AG09309 (cell line): ENCODE results near the gene ST6GALNAC4.

ENCODE experiments used
- DNase-seq: peaks from one replicate; pipeline ENCODE4 v3.0.0-alpha.2; 2010; ENCODE audit warnings: low read depth
- H3K4me3 ChIP-seq: 2 replicates; pipeline ENCODE4 v1.5.1; 2011; ENCODE audit warnings: mild to moderate bottlenecking, low read depth, low read length, moderate library complexity; ENCODE audit not compliant: control insufficient read depth
- TF ChIP-seq, protein P1 (sequence below): IDR thresholded peaks from 2 replicates; pipeline ENCODE4 v1.5.1; 2011; ENCODE audit warnings: mild to moderate bottlenecking, low read depth, low read length, inconsistent platforms; ENCODE audit not compliant: insufficient read depth, control insufficient read depth; ENCODE audit errors: missing control alignments

The ST6GALNAC4 gene

DNA sequence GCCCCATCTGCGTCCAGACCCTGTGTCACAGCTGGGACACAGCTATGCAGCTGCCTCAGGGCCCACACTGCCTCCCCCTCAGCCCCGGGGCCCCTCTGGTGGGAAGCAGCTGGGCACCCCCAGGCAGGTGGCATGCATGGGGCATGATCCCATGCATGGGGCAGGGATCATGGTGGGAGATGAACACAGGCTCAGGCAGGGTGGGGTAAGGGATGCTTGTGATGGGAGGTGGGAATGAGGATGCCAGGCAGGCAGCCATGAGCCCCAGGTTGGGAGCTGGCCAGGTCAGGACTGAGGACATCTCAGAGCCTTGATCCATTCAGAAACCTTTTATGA, 44.3 kb upstream of the ST6GALNAC4 start:
- TF ChIP-seq, protein P1, sequence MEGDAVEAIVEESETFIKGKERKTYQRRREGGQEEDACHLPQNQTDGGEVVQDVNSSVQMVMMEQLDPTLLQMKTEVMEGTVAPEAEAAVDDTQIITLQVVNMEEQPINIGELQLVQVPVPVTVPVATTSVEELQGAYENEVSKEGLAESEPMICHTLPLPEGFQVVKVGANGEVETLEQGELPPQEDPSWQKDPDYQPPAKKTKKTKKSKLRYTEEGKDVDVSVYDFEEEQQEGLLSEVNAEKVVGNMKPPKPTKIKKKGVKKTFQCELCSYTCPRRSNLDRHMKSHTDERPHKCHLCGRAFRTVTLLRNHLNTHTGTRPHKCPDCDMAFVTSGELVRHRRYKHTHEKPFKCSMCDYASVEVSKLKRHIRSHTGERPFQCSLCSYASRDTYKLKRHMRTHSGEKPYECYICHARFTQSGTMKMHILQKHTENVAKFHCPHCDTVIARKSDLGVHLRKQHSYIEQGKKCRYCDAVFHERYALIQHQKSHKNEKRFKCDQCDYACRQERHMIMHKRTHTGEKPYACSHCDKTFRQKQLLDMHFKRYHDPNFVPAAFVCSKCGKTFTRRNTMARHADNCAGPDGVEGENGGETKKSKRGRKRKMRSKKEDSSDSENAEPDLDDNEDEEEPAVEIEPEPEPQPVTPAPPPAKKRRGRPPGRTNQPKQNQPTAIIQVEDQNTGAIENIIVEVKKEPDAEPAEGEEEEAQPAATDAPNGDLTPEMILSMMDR: no peak
- no peak overlapping the region for H3K4me3 ChIP-seq
- DNase-seq: no peak

DNA sequence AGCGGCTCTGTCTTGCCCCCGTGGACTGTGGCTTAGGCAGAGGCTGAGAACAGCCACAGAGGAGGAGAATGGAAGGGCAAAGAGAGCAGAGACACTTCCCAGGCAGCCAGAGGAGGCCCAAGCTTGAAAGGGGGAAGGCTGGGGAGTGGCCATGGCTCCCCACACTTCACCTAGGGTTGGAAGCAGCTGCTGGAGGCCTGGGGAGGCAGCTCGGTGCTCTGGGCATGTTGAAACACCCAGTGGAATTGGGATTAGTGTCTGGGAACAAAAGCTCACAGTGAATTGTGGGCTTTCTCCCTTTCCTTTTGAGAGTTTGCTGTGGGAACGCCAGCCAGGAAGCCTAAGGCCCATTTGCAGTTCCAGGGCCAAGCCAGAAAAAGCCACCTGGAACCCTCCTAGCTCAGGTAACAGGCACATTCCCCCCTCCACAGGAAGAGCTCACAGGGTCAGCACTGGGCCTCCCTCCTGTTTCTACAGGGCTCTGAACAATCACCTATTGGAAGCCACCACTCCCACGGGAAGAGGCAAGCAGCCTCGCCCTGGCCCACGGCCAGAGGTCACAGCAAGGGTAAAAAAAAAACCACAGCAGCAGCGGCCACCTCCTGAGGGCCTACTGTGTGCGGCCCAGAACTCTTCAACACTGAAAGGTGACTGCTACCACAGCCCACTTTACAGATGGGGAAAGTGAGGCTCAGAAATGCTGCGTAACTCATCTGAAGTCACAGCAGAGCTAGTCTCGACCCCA, 43.7 kb upstream of the ST6GALNAC4 start:
- TF ChIP-seq, protein P1: no peak
- no peak overlapping the region for H3K4me3 ChIP-seq
- no peak for DNase-seq

DNA sequence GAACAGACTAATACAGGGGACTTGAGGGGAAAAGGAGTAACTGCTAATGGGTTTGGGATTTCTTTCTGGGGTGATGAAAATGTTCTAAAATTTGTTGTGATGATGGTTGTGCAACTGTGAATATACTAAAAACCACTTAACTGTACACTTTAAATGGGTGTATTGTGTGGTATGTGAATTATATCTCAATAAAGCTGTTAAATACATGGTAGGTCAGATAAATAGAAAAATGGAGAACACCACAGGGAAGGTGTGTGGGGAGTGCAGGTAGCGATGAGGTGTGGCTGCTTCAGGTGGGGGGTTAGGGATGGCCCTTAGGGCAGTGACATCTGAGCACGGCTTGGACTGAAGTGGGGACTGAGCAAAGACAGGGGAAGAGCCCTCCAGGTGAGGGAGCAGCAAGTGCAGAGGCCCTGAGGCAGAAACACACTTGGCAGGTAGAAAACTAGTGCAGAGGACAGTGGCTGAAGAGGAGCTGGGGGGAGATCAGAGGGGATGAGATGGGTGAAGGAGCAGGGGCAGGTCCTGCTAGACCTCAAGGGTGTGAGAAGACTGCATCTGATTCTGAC, 43.1 kb upstream of the ST6GALNAC4 start:
- TF ChIP-seq, protein P1: no peak
- DNase-seq: no peak
- no peak overlapping the region for H3K4me3 ChIP-seq

DNA sequence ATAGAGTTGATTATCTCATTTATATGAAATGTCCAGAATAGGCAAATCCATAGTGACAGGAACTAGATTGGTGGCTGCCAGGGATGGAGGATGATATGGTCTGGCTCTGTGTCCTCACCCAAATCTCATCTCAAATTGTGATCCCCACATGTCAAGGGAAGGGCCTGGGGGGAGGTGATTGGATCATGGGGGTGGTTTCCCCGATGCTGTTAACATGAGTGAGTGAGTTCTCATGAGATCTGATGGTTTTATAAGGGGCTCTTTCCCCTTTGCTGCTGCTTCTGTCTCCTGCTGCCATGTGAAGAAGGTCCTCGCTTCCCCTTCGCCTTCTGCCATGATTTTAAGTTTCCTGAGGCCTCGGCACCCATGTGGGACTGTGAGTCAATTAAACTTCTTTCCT, 42.6 kb upstream of the ST6GALNAC4 start:
- H3K4me3 ChIP-seq: no peak overlapping the region
- DNase-seq: no peak
- TF ChIP-seq, protein P1: no peak

DNA sequence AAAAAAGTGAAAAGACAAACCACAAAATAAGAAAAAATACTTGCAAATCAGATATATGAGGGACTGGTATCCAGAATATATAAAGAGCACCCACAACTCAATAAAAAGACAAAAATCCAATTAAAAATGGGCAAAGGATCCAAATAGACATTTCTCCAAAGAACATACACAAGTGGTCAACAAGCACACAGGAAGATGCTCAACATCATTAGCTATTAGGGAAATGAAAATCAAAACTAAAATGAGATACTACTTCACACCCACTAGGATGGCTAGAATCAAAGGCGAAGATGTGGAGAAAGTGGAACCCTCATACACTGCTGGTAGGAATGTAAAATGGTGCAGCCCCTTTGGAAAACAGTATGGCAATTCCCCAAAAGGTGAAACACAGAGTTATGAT, 41.9 kb upstream of the ST6GALNAC4 start:
- TF ChIP-seq, protein P1: no peak
- no peak for DNase-seq
- no peak overlapping the region for H3K4me3 ChIP-seq

DNA sequence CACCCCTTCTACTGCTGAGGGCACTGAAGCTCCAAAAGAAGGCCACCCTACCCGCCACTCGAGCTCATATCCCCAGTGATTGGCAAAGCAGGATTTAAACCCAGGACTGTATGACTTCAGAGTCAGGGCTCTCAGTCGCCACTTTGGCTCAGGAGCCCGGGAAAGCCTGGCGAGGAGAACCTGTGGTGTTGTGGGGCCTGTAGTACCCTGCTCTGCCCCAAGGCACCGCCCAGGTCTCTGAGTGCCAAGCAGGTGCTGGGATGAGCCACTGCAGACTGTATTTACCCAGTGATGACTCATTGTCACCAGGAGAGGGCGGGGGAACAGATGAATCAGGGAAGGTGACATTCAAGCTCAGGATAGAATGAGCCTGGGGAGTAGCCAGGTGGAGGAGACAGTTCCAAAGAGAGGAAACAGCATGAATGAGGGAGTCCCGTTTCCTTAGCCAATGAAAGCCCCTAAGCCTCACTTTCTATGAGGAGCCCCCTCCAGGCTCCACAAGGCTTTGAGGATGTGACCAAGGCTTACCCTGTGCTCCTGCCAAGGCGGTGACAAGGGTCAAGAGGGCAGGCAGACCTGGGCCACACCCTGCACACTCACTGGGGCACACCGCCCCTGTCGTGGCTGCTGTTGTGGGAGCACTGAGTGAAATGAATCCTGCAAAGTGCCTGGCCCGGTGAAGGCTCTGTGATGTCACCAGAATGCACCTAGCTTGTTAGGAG, 38.6 kb upstream of the ST6GALNAC4 start:
- no peak overlapping the region for H3K4me3 ChIP-seq
- TF ChIP-seq, protein P1: peak; percentile 2
- DNase-seq: no peak
